Left forelimb (tissue), 1 donor: Measurements from ENCODE around the gene GOSR1.
"Not testable (repeated sequence)": the region's sequence is repeated elsewhere in the genome, so short reads cannot be mapped to it uniquely, and the experiment has no call there.

ENCODE experiments used
- DNase-seq: peaks from one replicate; pipeline ENCODE4 v3.0.0-alpha.2; 2018; ENCODE audit warnings: low spot score

GOSR1 gene

GRCh38 chr17:30561766-30562165 lies 84.6 kb downstream of the GOSR1 start:
- DNase-seq, result not testable (repeated sequence)

- DNase-seq, result not testable (repeated sequence)
These were observed 86.1 kb downstream of the GOSR1 start for GRCh38 chr17:30563131-30563904.

GRCh38 chr17:30563905-30564390 lies 86.7 kb downstream of the GOSR1 start:
- DNase-seq, result not testable (repeated sequence)

- not testable (repeated sequence) for DNase-seq
These were observed 87.3 kb downstream of the GOSR1 start for GRCh38 chr17:30564422-30565072.

- no peak for DNase-seq
These were observed 88.1 kb downstream of the GOSR1 start for GRCh38 chr17:30565073-30565935.

- not testable (repeated sequence) for DNase-seq
These were observed 88.9 kb downstream of the GOSR1 start for GRCh38 chr17:30566104-30566503.

GRCh38 chr17:30566516-30567225 lies 89.5 kb downstream of the GOSR1 start:
- not testable (repeated sequence) for DNase-seq

- DNase-seq, result no peak
These were observed 90.3 kb downstream of the GOSR1 start for GRCh38 chr17:30567231-30568116.

GRCh38 chr17:30568117-30568430 lies 90.9 kb downstream of the GOSR1 start:
- DNase-seq, result no peak

GRCh38 chr17:30569531-30570175 lies 92.4 kb downstream of the GOSR1 start:
- not testable (repeated sequence) for DNase-seq

- no peak for DNase-seq
These were observed 93.0 kb downstream of the GOSR1 start for GRCh38 chr17:30570191-30570590.

- DNase-seq, result no peak
These were observed 93.5 kb downstream of the GOSR1 start for GRCh38 chr17:30570596-30571265.

GRCh38 chr17:30571404-30571803 lies 94.2 kb downstream of the GOSR1 start:
- not testable (repeated sequence) for DNase-seq

- no peak for DNase-seq
These were observed 94.7 kb downstream of the GOSR1 start for GRCh38 chr17:30571921-30572320.

- not testable (repeated sequence) for DNase-seq
These were observed 95.7 kb downstream of the GOSR1 start for GRCh38 chr17:30572651-30573554.

- DNase-seq, result no peak
These were observed 96.5 kb downstream of the GOSR1 start for GRCh38 chr17:30573603-30574175.

- not testable (repeated sequence) for DNase-seq
These were observed 97.1 kb downstream of the GOSR1 start for GRCh38 chr17:30574309-30574708.

GRCh38 chr17:30574806-30575205 lies 97.6 kb downstream of the GOSR1 start:
- DNase-seq, result not testable (repeated sequence)
